GM18873 (cell line): ENCODE results near the gene LRRFIP1.

Experiments used
- ATAC-seq: cut with Tn5 transposase; IDR thresholded peaks from one replicate; pipeline ENCODE4 v1.9.1; 2021; ENCODE audit warnings: mild to moderate bottlenecking, moderate library complexity, moderate number of reproducible peaks; ENCODE audit not compliant: unreplicated experiment, low FRiP score

The LRRFIP1 gene

DNA sequence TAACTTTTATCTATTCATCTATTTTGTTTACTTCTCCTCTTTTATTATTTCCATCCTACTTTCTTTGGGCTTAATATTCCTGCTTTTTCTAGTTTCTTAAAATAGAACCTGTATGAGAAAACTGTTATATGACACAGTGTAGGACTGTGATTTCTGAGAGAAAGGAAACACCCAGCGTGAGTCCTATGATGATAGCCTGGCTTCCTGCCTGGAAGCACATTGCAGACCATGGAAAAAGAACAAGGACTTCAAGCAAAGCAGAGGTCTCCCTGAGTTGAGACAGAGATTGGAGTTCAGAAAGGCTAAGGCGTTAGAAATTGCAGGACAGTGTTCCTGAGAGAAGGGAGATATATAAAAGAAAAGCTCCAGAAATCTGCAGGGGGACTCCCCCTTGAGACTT lies 178.9 kb downstream of the LRRFIP1 start:
- no peak for ATAC-seq

DNA sequence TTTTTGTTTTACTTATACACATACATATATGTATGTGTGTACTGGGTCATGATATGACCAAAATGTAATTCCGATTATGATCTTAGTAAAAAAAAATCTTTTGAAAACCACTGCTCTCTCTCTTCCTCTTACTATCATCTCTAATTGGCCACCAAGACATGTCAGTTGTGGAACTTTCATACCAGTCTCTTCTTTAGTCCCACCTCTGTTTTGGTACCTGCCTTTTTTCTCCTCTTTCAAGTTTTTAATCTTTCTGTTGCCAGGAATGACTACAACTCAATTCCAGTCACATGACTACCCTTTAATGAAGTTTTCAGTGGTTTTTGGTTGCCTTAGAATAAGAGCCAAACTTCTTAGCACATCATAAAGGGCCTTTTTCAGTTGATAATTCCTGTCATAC lies 188.2 kb downstream of the LRRFIP1 start:
- no peak for ATAC-seq

DNA sequence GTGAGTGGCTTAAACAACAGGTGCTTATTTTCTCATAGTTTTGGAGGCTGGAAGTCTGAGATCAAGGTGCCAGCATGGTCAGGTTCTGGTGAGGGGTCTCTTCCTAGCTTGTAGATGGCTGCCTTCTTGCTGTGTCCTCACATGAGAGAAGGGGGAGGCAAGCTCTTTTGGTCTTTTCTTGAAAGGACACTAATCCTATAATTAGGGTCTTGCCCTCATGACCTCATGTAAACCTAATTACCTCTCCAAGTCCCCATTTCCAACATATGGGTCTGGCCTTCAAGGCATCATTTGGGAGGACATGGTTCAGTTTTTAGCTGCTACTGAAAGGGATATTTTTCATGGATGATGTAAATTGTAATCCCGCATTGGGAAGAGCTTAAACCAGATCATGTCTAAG lies 189.1 kb downstream of the LRRFIP1 start:
- no peak for ATAC-seq

DNA sequence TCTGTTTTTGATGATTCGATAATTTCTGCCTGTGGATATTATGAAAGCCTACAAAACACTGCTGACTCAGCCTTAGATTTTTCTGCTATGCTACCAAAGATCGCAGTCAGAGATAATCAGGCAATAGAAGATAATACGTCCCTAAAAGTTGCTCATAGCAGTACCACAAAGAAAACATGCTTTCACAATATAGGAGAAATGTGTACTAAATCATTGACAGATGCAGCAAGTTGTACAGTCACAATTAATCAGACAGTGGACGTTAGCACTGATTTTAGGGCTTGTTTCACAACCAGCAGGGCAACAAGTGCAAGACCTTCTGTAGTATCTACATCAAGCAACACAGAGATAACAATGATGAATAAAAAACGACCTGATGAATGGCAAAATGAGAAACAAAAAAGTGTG lies 190.7 kb downstream of the LRRFIP1 start:
- no peak for ATAC-seq

DNA sequence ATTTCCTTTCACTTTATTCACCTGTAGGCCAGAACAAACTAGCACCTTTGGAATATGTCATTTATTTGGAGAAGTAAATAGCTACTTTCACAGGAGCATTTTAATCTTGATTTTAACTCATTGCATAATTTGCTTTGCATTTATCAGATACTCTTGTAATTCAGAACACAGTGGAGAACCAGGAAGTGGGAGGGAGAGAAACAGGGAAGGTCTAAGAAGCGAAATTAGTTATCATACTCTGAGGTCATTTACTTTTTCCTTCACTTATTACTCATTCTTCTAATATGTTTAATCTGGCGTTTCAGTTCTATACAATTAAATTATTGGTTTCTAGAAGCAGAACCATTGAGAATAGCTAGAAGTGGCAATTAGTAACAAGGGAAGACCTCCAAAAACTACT lies 191.8 kb downstream of the LRRFIP1 start:
- ATAC-seq: no peak

DNA sequence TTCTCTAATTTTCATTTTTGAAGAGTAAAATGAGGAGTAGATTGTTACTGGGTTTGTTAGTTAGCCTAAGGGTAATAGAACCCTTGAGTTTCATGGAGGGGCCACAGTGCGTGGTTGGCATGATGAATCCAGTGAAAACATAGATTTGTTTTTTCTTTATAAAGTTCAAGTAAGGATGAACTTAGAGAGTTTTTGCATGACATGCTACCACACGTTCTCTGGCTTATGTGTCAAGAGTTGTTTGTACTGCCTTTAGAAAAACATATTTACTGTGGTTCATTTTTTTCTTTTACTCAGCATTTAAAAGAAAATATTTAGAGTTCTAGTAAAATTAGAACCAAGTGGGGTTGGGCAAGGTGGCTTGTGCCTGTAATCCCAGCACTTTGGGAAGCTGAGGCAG lies 193.0 kb downstream of the LRRFIP1 start:
- ATAC-seq: no peak

DNA sequence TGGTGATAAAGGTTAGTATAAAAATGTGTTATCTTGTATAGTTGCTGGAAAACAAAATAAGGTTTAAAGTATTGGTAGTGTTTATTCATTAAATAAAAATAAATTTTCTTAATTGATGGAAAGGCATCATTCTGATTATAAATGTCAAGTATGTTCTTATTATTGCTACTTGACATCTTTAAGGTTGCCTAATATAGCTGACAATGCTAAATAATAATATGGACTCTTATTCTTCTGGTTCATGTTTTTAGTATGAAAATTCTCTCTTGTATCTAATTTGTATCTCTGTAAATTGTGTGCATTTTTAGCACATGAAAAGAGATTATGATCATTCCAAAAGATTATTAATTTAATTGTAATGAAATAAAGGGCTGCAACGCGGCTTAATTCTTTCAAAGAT lies 196.2 kb downstream of the LRRFIP1 start:
- ATAC-seq: no peak

DNA sequence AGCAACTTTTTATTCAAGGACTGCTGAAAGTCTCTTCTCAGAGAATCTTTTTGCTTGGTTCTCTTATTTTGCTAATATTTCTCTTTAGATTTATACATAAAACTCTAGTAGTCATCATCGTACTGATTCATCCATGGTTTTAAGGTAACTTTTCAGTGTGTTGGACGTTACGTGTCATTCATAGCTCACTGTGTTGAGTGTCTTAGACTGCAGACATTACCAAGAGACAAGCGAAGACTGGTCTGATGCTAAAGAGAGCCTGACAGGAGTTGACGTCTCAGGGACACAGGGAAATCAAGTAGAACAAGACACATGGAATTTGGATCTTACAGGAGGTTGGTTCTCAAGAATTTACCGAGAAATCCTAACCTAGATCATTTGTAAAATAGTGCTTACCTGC lies 196.7 kb downstream of the LRRFIP1 start:
- no peak for ATAC-seq

DNA sequence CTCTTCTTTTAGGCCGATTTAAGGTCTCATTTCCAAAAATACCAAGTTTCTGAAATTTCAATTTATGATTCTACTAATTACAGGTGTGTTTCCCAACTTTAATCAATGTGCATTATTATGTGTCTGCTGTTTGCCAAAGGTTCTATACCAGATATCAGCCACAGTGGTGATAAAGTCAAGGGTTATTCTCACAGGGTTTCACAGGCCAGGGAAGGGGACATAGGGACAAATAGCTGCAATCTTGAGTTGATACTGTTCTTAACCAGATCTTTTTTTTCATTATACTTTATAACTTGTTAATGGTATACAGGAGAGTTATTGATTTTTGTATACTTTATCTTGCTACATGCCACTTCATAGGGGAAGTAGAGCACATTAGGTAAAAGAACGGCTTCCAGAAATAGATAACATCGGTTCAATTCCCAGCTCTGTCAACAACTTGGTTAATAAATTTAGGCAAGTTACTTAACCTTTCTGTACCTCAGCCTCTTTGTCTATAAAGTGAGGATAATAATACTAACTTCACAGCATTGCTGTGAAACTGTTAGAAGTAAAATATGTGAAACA lies 200.1 kb downstream of the LRRFIP1 start:
- ATAC-seq: no peak
